GM18909 (cell line): ENCODE data around the gene SETD1A.

Source experiments
- ATAC-seq: cut with Tn5 transposase; IDR thresholded peaks from one replicate; pipeline ENCODE4 v1.9.1; 2021; ENCODE audit warnings: mild to moderate bottlenecking; ENCODE audit not compliant: unreplicated experiment, poor library complexity

SETD1A gene

DNA sequence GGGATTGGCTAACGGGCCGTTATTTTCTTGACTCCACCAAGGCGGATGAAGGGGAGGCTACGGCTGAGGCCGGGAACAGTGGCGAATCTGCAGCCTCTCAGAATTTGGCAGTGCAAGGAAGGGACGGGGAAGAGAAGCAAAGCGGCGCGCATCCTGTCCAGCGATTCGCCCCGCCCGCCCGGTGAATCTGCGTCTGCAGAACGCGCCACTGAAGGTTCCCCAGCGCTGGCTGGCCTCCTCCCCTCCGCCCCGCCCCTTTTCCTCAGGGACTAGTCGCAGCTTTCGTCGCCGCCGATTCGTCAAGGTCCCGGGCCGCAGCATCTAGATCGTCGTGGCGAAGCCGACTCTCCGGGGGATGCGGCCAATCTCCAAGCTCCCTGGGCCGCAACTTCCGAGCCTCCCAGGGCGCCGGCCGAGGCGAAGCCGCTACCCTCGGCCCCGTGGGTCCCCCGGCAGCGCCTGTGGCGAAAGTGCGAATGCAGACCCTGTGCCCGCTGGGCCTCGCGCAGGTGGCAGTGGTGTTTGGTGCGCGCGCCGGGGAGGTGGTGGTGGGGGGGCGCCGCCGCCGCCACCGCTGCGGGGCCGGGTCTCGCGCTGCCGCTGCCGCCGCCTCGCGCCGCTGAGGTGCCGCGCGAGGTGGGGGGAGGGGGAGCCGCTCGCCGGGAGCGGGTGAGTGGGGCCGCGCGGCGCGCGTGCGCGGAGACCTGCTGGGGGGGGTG, at the start of gene SETD1A:
Gene SETD1A (plus strand): TSS at position 299 of the 719 bp plus-strand sequence. CDS start 978 bp downstream, outside the sequence.
- peak; percentile 77 for ATAC-seq

DNA sequence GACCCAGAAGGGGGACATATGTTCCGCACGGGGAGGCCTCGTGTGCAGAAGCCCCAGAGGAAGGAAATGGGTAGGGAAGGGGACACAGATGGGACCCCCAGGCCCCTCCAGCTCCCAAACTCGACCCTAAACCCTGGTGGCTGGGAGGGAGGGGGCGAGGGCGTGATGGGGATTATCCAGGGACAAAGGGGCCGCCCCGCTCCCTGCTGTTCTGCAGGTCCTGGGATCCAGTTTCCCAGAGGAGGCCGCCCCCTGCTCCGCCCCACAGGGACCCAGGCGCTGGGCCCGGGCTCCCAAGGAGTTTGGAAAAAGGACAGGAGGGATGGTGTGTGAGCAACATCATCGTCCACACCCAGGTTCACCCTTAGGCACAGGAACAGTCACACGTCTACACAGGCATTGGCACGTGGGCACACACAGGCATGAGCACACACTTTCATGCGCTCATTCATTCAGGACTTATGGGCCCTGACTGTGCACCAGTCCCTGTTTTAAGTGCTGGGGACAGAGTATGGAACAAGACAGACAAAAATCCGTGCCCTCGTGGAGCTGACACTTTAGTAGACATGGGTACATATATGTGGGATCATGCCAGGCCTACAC, 47.0 kb upstream of the SETD1A start:
- no peak for ATAC-seq

DNA sequence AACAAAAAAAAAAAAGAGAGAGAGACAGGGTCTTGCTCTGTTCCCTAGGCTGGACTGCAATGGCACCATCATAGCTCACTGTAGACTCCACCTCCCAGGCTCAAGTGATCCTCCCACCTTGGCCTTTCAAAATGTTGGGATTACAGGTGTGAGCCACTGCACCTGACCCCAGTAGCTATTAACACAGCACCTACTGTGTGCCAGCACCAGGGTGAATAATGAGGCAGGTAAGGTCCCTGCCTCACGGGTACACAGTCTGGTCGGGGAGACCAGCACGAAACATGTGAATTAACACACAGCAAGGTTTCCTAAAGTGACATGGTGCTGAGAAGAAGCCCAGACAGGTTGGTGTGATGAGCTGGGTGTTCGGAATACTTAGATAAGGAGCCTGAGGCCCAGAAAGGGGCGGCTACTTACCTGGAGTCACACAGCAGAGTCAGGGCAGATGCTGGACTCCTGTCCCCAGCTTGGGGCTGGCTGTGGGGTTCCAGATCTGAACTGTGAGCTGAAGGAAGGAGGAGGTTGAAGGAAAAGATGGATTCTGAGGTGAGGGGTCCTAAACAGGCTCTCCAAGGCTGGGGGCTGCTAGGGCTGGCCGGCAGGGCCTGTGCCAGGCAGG, 44.7 kb upstream of the SETD1A start:
- no peak for ATAC-seq

DNA sequence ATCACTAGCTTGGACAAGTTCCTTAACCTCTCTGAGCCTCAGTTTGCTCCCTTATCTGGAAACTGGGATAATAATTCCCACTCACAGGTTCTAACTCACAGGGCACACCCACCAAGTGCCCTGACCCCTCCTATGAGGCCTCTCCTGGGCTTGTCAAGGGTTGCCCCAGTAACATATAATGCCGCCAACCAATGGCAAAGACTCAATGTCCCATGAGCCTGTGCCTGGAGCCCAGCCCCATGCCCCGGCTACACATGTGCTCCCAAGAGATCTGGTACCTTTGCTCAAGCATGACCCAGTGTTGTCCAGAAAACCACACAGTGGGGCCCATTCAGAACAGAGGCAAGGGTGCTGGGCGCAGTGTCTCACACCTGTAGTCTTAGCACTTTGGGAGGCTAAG, 42.7 kb upstream of the SETD1A start:
- no peak for ATAC-seq

DNA sequence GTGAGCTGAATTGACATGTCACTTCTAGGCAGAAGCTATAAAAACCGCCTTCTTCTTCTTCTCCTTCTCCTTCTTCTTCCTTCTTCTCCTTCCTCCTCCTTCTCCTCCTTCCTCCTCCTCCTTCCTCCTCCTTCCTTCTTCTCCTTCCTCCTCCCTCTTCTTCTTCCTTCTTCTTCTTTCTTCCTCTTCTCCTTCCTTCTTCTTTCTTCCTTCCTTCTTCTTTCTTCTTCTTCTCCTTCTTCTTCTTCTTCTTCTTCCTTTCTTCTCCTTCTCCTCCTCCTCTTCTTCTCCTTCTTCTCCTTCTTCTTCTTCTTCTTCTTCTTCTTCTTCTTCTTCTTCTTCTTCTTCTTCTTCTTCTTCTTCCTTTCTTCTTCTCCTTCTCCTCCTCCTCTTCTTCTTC, 38.9 kb upstream of the SETD1A start:
- no peak for ATAC-seq

DNA sequence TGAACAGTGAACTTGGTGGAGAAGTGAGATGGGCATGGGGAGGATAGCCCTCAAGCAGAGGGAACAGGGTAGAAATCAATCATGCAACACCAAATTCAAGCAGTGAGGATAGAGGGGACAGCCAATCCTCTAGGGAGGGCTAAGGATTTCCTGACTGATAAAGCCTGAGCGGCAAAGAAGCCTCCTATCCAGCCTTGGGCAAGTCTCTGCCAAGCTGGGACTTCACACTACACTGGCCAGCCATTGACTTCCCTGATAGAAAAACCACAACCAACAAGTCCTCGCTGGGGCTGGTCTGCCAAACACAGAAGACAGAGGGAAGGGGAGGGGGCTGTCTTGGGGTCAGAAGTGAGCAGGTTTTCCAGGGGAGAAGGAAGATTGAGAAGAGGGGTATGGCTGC, 36.7 kb upstream of the SETD1A start:
- no peak for ATAC-seq

DNA sequence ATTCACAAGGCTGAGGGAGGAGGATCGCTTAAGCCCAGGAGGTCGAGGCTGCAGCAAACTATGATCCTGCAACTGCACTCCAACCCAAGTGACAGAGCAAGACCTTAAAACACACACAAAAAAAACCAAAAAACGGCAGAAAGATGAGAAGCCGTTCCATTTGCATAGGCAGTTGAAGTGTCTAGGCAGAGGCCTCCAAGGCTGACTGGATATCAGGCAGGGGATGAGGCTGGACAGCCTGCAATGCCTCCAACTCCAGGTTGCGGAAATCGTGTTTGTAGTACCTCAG, 36.2 kb upstream of the SETD1A start:
- no peak for ATAC-seq

DNA sequence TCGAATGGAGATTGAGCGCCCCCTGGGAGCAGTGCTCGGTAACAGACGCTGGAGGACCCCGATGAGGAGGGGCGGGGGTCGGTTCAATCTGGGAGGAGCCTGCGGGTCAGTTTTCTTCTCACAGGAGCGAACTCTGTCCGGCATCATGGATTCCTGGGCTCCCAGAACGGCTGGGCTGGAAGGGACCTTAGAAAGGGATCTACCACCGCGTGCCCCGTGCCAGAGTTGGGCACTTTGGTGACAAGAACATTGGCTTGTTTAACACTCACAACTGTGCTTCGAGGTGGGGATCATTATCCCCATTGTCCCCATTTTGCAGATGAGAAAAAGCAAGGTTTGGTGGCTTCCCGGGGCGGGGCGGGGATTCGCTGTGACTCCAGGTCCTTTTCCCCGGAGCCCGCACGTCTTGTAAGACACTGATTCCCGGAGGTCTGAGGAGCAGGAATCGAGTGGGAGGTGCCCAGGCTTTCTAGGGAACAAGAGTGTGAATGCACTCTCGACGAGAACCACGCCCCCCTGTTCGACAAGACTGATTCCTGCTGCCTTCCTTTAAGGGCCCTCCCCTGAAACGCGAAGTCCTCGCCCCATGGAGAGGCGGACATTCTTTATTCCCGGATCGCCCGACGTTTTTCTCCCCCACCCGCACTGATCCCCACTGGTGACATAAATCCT, 35.7 kb upstream of the SETD1A start:
- ATAC-seq = no peak

DNA sequence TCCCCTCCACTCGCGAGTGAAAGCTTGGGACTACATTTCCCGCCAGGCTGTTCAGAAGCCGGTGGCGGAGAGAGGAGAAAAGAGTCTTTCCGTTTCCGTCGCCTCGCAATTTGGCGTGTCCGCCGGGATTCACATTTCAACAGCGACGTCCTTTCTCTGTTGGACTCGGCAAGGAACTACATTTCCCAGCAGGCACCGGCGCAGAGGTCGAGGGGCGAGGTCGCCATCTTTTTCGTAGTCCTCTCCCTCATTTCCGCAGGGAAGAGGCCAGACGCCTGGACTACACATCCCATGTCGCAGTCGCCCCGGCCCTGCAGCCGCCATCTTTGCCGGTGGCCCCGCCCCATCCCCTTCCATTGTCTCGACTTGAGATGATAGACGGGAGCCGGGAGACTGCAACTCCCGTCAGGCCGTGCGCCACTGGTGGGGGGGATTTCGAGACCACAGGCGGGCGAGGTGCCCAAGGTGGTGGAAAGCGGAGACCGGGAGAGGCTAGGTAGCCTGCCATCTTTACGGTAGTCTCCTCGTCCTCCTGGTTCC, 35.1 kb upstream of the SETD1A start:
- peak; percentile 75 for ATAC-seq

DNA sequence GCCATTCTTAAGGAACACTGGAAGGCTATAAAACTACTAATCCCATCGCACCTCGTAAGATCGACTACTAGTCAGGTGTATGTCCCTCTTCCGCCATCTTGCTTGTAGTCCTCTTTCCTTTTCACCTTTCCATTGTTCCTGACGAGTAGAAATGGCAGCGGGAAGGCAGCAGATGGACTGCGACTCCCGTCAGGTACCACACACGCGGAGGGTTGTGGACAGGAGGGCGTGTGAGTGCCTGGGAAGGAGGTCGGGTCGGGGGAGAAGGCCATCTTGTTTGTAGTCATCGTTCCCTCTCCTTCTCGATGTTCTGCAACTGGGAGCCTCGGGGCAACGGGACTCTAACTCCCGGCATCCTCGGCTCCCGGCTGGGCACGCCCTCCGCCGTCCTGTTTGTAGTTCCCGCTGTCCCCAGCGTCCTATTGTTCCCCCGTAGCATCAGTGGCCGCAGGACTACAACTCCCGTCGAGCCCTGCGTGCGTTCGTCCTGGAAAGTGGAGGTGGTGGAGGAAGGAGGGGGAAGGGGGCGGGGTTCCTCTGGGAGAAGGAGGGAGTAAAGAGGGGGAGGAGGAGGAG, 34.5 kb upstream of the SETD1A start:
- peak; percentile 56 for ATAC-seq

DNA sequence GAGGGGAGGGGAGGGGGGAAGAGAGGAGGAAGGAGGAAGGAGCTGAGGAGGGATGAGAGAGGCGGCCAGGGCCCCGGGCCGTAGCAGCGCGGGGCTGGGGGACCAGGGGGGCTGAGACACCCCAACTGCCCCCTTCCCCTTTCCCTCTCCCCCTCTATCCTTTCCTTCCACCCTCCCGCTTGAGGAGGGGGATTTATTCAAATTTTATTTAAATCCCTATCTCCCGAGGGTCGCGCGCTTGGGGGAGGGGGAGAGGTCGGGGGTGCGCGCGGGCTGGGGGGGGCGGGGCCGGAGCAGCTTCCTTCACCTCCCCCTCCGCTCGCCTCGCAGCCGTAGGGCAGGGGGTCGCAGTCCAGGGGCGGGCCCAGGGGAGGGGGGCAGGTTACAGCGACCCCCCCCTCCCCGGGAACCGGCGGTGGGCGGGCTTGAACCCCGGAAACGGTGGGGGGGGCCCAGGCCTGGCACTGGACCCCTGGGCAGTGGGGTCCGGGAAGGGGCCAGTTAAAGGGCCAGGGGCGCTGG, 33.9 kb upstream of the SETD1A start, which contains the start of gene FBXL19:
Gene FBXL19 (plus strand): TSS at position 19 of the 522 bp plus-strand sequence. CDS start 2,183 bp downstream, outside the sequence.
- ATAC-seq = no peak

DNA sequence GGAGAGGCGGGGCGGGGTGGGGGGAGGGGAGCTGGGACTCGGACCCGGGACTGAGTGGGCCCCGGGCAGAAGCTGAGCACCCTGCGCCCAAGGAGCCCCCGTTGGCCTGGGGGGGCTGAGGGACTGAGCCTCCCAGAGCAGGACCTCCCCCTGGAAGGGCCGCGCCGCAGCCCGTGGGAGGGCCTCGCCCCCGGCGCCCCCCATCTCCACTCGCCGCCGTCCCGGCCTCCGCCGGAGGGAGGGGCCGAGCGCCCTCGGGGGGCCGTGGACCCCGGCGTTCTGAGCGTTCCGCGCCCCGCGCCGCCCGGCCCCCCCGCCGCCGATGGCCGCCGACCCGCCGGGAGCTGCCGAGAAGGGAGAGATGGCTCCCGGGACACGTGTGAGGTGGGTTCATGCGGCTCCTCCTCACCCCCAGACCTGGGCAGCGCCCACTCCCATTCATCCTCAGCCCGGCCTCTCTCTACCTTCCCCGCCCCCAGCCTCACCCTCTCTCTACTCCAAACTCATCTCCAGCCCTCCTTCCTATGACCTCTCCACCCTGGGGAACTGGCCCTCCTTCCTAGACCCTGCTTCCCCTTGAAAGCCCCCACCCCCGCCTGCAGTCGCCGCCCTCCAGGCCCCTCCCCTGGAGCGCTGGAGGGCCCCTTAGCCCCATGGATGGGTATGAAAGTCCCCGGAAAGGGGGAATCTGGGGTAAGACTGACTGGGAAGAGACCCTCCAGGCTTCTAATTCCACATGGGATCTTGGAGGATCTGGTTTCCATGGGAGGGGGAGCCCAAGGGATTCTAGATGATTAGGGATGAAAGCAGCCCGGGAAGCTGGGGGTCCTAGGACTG, 33.3 kb upstream of the SETD1A start:
- no peak for ATAC-seq

DNA sequence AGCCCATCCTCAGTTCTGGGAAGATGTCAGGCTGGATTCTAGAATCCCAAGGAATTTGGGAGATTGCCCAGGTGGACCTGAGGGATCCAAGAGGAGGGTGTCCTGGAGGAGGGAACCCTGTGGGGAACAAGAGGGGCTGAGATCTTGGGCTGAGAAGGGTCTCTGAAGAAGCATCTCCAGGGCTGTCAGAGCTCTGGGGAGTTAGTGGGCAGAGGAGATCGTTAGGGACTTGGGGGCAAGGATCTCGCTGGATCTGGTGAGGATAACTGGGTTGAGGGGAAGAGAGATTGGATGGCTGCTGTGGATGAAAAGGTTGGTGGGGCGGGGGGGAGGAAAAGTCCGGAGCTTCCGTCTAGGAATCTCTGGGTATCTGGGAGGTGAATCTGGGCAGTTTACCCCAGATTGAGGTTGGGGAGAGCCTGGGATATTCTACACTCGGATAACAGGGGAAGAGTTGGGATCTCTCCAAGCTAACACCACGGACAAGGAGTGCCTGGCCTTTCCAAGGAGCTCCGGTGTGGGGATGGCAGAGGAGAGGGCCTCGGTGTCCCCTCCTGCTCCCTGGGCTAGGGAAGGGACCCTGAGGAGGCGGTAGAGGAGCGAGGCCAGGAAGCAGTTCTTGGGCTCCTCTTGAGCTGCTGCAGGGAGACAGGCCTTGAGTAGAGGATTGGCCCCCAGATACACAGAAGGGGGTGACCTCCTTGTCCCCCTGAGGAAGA, 32.5 kb upstream of the SETD1A start:
- no peak for ATAC-seq

DNA sequence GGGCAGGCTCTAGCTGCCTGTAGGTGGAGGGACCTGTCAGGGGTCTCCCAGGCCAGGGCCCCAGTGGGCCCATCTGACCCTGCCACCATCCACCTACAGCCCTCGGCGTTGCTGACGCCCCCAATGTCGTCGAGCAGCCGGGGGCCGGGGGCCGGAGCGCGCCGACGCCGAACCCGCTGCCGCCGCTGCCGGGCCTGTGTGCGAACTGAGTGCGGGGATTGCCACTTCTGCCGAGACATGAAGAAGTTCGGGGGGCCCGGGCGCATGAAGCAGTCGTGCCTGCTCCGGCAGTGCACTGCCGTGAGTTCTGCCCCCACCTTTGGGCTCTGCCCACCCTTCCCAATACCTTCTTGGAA, 31.9 kb upstream of the SETD1A start:
- no peak for ATAC-seq

DNA sequence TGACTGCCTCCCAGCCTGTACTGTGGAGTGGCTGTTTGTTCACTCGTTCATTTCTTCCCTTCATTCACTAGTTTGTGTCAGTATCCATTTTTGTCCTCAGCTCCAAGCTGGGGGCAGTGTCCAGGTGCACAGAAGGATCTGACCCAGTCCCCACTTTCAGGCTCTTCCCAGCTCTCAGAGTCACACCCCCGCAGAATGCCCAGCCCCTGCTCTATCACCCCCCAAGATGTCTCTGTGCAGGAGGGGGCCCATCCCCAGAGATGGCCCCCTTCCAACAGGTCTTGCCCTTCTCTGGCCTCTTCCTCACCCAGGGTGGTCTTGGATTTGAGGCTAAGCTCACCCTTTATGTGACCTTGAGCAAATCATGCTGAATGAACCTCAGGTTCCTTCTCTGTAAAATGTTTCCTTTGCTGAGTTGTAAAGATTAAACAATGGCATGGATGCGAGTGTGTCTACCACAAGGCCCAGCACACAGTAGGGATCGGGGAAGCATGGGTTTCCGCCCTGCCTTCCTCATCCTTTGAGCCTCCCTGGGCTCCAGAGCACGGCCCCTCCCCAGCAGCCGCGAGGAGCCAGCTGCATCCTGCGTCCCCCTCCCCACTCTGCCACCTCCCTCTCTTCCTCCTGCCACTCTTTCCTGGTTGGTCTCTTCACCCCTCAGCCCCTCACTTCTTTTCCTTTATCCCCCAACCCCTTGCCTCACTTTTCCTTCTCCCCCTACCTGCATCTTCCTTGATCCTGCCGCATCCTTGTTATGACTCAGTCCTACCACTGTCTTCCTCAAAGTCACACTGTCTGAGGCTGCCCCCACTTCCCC, 31.4 kb upstream of the SETD1A start:
- ATAC-seq = no peak

DNA sequence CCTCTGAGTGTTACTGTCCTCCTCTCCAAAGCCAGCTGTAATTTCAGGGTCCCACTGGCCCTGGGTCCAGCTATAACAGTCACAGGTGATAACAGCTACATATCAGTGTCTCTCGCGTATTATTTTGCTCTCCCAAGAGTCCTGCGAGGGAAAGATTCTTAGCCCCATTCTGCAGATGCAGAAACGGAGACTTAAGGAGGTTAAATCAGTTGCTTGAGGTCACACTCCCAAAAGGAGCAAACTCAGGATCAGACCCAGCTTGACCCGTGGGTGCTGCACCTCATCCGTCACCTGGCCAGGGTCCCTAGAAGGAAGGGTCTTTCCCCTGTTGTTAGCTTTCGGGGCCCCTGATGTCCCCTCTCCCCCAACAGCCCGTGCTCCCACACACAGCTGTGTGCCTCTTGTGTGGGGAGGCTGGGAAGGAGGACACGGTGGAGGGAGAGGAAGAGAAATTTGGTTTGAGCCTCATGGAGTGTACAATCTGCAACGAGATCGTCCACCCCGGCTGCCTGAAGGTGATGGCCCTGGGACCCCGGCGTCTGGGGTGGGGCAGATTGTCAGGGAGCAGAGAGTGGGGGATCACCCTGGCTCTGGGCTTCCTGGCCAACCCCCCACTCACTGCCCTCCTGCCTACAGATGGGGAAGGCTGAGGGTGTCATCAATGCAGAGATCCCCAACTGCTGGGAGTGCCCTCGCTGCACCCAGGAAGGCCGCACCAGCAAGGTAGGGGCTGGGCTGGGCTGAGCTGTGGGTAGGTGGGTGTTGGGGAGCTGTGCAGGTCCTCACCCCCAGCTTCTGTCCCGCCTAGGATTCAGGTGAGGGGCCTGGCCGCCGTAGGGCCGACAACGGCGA, 30.4 kb upstream of the SETD1A start:
- no peak for ATAC-seq

DNA sequence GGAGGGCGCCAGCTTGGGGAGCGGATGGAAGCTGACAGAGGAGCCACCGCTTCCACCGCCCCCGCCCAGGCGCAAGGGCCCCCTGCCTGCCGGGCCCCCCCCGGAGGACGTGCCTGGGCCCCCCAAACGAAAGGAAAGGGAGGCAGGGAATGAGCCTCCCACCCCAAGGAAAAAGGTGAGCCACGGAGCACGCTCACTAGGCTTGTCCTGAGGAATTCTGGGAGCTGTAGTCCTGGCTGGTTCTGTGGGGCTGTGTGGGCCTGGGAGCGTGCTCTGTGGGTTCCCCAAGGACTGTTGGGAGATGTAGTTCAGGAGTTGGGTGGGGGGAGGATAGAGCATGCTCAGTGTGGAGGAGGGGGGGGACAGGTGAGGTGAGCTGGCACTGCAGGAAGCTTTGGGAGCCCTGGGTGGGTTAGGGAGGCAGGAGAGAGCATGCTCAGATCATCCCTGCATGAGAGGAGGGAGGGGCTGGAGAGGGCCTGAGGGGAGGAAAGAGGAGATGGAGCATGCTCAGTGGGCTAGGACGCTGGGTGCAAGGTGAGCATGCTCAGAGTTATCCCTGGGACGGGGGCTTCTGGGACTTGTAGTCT, 29.7 kb upstream of the SETD1A start:
- ATAC-seq = no peak
